Stimulated activated CD4-positive, alpha-beta T cell treated with anti-CD3 and anti-CD28 coated beads, Interleukin-4, amount 100 ng/mL, for 1 hour (primary cell): ENCODE results near the gene PRMT1.
"Not testable (repeated sequence)": the region's sequence is repeated elsewhere in the genome, so short reads cannot be mapped to it uniquely, and the experiment has no call there.

Experiments
- DNase-seq: peaks from one replicate; pipeline ENCODE4 v3.0.0-alpha.2; 2020

Gene PRMT1

GRCh38 chr19:49689133-49690078 lies 12.3 kb downstream of the PRMT1 start, which contains the start of gene ADM5:
TSS of gene ADM5 (plus strand) at chr19:49689594. CDS start at chr19:49689838, 244 bp downstream.
- peak; percentile 56 for DNase-seq

- DNase-seq = no peak
Measured at GRCh38 chr19:49690079-49690655, 13.1 kb downstream of the PRMT1 start.

- peak; percentile 58 for DNase-seq
Measured at GRCh38 chr19:49690656-49691242, 13.7 kb downstream of the PRMT1 start, which contains the start of gene CPT1C. TSS of gene CPT1C (plus strand) at chr19:49691116. CDS start at chr19:49692253, 1,137 bp downstream.

GRCh38 chr19:49691243-49692146 lies 14.4 kb downstream of the PRMT1 start:
- DNase-seq = peak; percentile 45

- DNase-seq = no peak
Measured at GRCh38 chr19:49692147-49692506, 15.1 kb downstream of the PRMT1 start.

- DNase-seq = no peak
Measured at GRCh38 chr19:49696115-49696514, 19.0 kb downstream of the PRMT1 start.

GRCh38 chr19:49696865-49697264 lies 19.8 kb downstream of the PRMT1 start:
- no peak for DNase-seq

- no peak for DNase-seq
Measured at GRCh38 chr19:49699364-49699763, 22.3 kb downstream of the PRMT1 start.

GRCh38 chr19:49700563-49700962 lies 23.5 kb downstream of the PRMT1 start:
- no peak for DNase-seq

GRCh38 chr19:49701271-49701786 lies 24.3 kb downstream of the PRMT1 start:
- no peak for DNase-seq

- no peak for DNase-seq
Measured at GRCh38 chr19:49704888-49705642, 28.0 kb downstream of the PRMT1 start.

- no peak for DNase-seq
Measured at GRCh38 chr19:49705919-49706318, 28.8 kb downstream of the PRMT1 start.

GRCh38 chr19:49710372-49710951 lies 33.4 kb downstream of the PRMT1 start:
- no peak for DNase-seq

GRCh38 chr19:49712397-49712859 lies 35.4 kb downstream of the PRMT1 start:
- no peak for DNase-seq

- no peak for DNase-seq
Measured at GRCh38 chr19:49713236-49713845, 36.3 kb downstream of the PRMT1 start.

GRCh38 chr19:49716154-49716553 lies 39.1 kb downstream of the PRMT1 start:
- DNase-seq = no peak

- no peak for DNase-seq
Measured at GRCh38 chr19:49718511-49718910, 41.4 kb downstream of the PRMT1 start.

GRCh38 chr19:49718991-49719390 lies 41.9 kb downstream of the PRMT1 start:
- no peak for DNase-seq

- DNase-seq = not testable (repeated sequence)
Measured at GRCh38 chr19:49719420-49719819, 42.3 kb downstream of the PRMT1 start.

- no peak for DNase-seq
Measured at GRCh38 chr19:49727217-49728030, 50.4 kb downstream of the PRMT1 start.
